GM18861 (cell line): Measurements from ENCODE around the gene MAST4.

Source experiments
- ATAC-seq: cut with Tn5 transposase; IDR thresholded peaks from one replicate; pipeline ENCODE4 v1.9.1; 2021; ENCODE audit not compliant: unreplicated experiment

MAST4 gene

GRCh38 chr5:66982056-66982387, 385.8 kb downstream of the MAST4 start:
- ATAC-seq = no peak

- ATAC-seq = no peak
These were observed 386.3 kb downstream of the MAST4 start for GRCh38 chr5:66982470-66982869.

GRCh38 chr5:66985417-66985816, 389.2 kb downstream of the MAST4 start:
- no peak for ATAC-seq

- no peak for ATAC-seq
These were observed 389.8 kb downstream of the MAST4 start for GRCh38 chr5:66986009-66986408.

GRCh38 chr5:66986534-66986933, 390.3 kb downstream of the MAST4 start:
- no peak for ATAC-seq

GRCh38 chr5:66987126-66987525, 390.9 kb downstream of the MAST4 start:
- ATAC-seq = no peak

- no peak for ATAC-seq
These were observed 391.3 kb downstream of the MAST4 start for GRCh38 chr5:66987540-66987939.

GRCh38 chr5:66987949-66988838, 392.0 kb downstream of the MAST4 start:
- no peak for ATAC-seq

- ATAC-seq = no peak
These were observed 393.1 kb downstream of the MAST4 start for GRCh38 chr5:66989286-66989685.

GRCh38 chr5:66989781-66990180, 393.6 kb downstream of the MAST4 start:
- ATAC-seq = no peak

GRCh38 chr5:66991746-66992145, 395.6 kb downstream of the MAST4 start:
- no peak for ATAC-seq

- no peak for ATAC-seq
These were observed 396.4 kb downstream of the MAST4 start for GRCh38 chr5:66992547-66992946.

- ATAC-seq = no peak
These were observed 397.3 kb downstream of the MAST4 start for GRCh38 chr5:66993448-66993847.

GRCh38 chr5:66993882-66994281, 397.7 kb downstream of the MAST4 start:
- no peak for ATAC-seq

- ATAC-seq = no peak
These were observed 398.6 kb downstream of the MAST4 start for GRCh38 chr5:66994790-66995189.

- no peak for ATAC-seq
These were observed 404.7 kb downstream of the MAST4 start for GRCh38 chr5:67000794-67001475.

- ATAC-seq = no peak
These were observed 406.9 kb downstream of the MAST4 start for GRCh38 chr5:67002832-67003684.

GRCh38 chr5:67003685-67003934, 407.4 kb downstream of the MAST4 start:
- ATAC-seq = no peak

GRCh38 chr5:67003935-67004729, 407.9 kb downstream of the MAST4 start:
- peak; percentile 56 for ATAC-seq

GRCh38 chr5:67004730-67005350, 408.6 kb downstream of the MAST4 start:
- no peak for ATAC-seq
